CD4-positive, alpha-beta memory T cell (primary cell): ENCODE measurements around the gene HES3. TPM values are rescaled to one million over a fixed set of nuclear protein-coding genes. Genes with fewer than 3 reads are reported as not detected.

Source experiments
- CTCF ChIA-PET: fragments of 350-600 bp; sonication (Branson Sonifier 250); formaldehyde crosslinking; loops from one replicate; lab custom pipeline; 2021; ENCODE audit warnings: inconsistent platforms; ENCODE audit not compliant: partially characterized antibody; lab: Charles Lee
- POLR2A ChIA-PET: fragments of 350-600 bp; sonication (Branson Sonifier 250); formaldehyde crosslinking; loops from one replicate; lab custom pipeline; 2021; ENCODE audit not compliant: partially characterized antibody; lab: Charles Lee
- DNase-seq, 5 donors: peaks; one replicate each; pipeline versions ENCODE4 v3.0.0 to v3.0.0-alpha.2; 2020 to 2022; ENCODE audit warnings: mixed read lengths in 1 of 5
- H3K27ac ChIP-seq: one replicate; pipeline ENCODE4 v1.7.0; 2013; ENCODE audit warnings: low read depth, low read length
- H3K27me3 ChIP-seq: 2 replicates; pipeline ENCODE4 v1.7.0; 2013; ENCODE audit warnings: mild to moderate bottlenecking, low read length, moderate library complexity; ENCODE audit not compliant: insufficient read depth
- H3K36me3 ChIP-seq: 2 replicates; pipeline ENCODE4 v1.7.0; 2013; ENCODE audit warnings: mild to moderate bottlenecking, low read length, moderate library complexity; ENCODE audit not compliant: insufficient read depth
- H3K4me1 ChIP-seq: 2 replicates; pipeline ENCODE4 v1.7.0; 2013; ENCODE audit warnings: mild to moderate bottlenecking, low read length, moderate library complexity; ENCODE audit not compliant: insufficient read depth
- H3K4me3 ChIP-seq, 2 donors: one replicate each; pipeline ENCODE4 v1.7.0; 2013; ENCODE audit warnings: low read length in 2 of 2, mild to moderate bottlenecking in 1 of 2
- H3K9me3 ChIP-seq, 2 donors: one replicate each; pipeline ENCODE4 v1.7.0; 2013; ENCODE audit warnings: low read length in 2 of 2, control low read depth in 1 of 2; ENCODE audit not compliant: control insufficient read depth in 1 of 2
- H3K27ac Mint-ChIP-seq, 7 donors: one replicate each; pipeline ENCODE4 v1.8.0; 2020 to 2021; ENCODE audit warnings: mixed read lengths in 7 of 7, mild to moderate bottlenecking in 6 of 7, inconsistent platforms in 3 of 7, moderate library complexity in 3 of 7
- H3K27me3 Mint-ChIP-seq, 2 donors: one replicate each; pipeline ENCODE4 v1.8.0; 2020 to 2021; ENCODE audit warnings: mixed read lengths in 2 of 2
- H3K36me3 Mint-ChIP-seq, 2 donors: one replicate each; pipeline ENCODE4 v1.8.0; 2020 to 2021; ENCODE audit warnings: mixed read lengths in 2 of 2, inconsistent platforms in 1 of 2, mild to moderate bottlenecking in 1 of 2
- H3K4me1 Mint-ChIP-seq, 4 donors: one replicate each; pipeline ENCODE4 v1.8.0; 2020 to 2021; ENCODE audit warnings: mixed read lengths in 4 of 4, mild to moderate bottlenecking in 1 of 4
- H3K4me3 Mint-ChIP-seq, 8 donors: one replicate each; pipeline ENCODE4 v1.8.0; 2020 to 2021; ENCODE audit warnings: mixed read lengths in 8 of 8, mild to moderate bottlenecking in 7 of 8, moderate library complexity in 6 of 8, inconsistent platforms in 3 of 8
- H3K9me3 Mint-ChIP-seq, 8 donors: one replicate each; pipeline ENCODE4 v1.8.0; 2020 to 2021; ENCODE audit warnings: mixed read lengths in 8 of 8, mild to moderate bottlenecking in 5 of 8, inconsistent platforms in 3 of 8, moderate library complexity in 1 of 8
- intact Hi-C: fragments of 100-400 bp; cut with micrococcal nuclease; formaldehyde crosslinking; loops from one replicate; pipeline ENCODE4 v1.15.1; 2023
- polyA plus RNA-seq, 2 donors: library from polyadenylated mRNA; unstranded; fragments of 300-500 nt; fragmentation: Illumina TruSeq; gene quantifications; one replicate each; pipeline ENCODE4 v1.2.3, GENCODE V29; 2021
- total RNA-seq, 2 experiments: library from RNA; stranded (reverse); gene quantifications; one replicate each; pipeline ENCODE4 v1.2.3, GENCODE V29; 2021

Gene HES3
- total and polyA plus RNA-seq, 4 experiments from 2014 or later = not detected

DNA sequence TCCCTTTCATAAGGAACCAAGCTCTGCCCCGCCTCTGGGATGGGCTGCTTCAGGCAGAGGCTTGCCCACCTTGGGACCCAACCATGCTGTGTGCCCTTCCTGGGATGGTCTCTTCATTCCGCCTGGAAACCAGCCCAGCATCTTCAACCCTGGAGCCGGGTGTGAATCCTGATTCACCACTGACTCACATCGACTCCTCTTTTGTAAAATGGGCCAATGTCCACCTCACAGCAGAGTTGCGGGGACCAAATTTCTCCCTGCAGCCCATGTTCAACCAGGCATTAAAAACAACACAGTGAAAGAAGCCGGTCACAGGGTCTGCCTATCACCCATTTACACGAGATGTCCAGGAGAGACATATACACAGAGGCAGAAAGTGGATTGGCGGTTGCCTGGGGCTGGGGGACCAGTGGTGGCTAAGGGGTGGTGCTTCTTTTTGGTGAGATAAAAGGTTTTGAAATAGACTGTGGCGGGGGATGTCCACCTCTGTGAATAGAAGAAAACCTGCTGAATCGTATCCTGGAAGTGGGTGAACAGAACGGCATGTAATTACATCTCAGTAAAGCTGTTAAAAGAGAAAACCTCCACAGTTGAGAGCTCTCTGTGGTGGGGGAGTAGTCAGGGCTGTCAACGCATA is 23.8 kb downstream of the HES3 start:
- intact Hi-C loops = no loop called here
- Mint-ChIP-seq H3K4me3 (no peak overlapping the region), H3K36me3 (no peaks in the 10 kb centered on the region), H3K9me3 (peaks cover 0 to 2% (median 0%) of the 10 kb centered on the region in 8 donors), H3K4me1 (no peaks in the 10 kb centered on the region), H3K27ac (peak overlapping the region in 1 of 7 donors; percentile 42), H3K27me3 (no peaks in the 10 kb centered on the region)
- Histone ChIP-seq H3K36me3 (no peaks in the 10 kb centered on the region), H3K9me3 (no peaks in the 10 kb centered on the region), H3K27ac (no peak overlapping the region), H3K4me3 (no peak overlapping the region), H3K4me1 (no peaks in the 10 kb centered on the region), H3K27me3 (no peaks in the 10 kb centered on the region)
- CTCF ChIA-PET = interaction anchor here (1.0 kb wide), 1 partner anchor 218 kb away, joined by 3 read pairs; no protein-coding TSS in a partner anchor
- POLR2A ChIA-PET = no interaction called here
- DNase-seq = no peak

DNA sequence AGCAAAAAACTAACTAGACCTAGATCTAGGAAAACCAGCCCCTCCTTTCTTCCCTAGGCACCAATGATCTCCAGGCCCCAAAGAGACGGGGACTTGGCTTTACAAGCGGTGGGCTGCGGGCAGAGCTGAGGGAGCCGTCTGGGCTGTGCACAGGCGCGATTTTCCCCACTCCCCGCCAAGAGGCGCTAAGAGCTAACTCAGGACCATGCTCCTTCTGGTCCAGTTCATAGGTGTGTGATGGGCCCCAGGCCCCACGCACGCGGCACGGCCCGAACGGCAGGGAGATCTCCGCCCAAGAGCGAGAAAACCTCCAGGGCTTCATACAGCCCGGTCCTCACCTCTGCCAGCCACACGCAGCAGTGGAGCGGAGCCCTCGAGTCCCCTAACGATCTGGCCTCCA is 24.4 kb downstream of the HES3 start:
- Histone ChIP-seq H3K4me3 (no peak overlapping the region), H3K4me1 (no peaks in the 10 kb centered on the region), H3K27me3 (no peaks in the 10 kb centered on the region), H3K27ac (no peak overlapping the region), H3K36me3 (no peaks in the 10 kb centered on the region), H3K9me3 (no peaks in the 10 kb centered on the region)
- ChIA-PET POLR2A (no interaction called here), CTCF (interaction anchor here (1.0 kb wide), 1 partner anchor 217 kb away, joined by 3 read pairs; no protein-coding TSS in a partner anchor)
- no peaks in the 10 kb centered on the region for H3K36me3 Mint-ChIP-seq
- no peak overlapping the region for H3K4me3 Mint-ChIP-seq
- H3K27me3 Mint-ChIP-seq = no peaks in the 10 kb centered on the region
- H3K9me3 Mint-ChIP-seq = peaks cover 0 to 2% (median 0%) of the 10 kb centered on the region in 8 donors
- intact Hi-C loops = no loop called here
- no peaks in the 10 kb centered on the region for H3K4me1 Mint-ChIP-seq
- no peak overlapping the region for H3K27ac Mint-ChIP-seq
- no peak for DNase-seq

DNA sequence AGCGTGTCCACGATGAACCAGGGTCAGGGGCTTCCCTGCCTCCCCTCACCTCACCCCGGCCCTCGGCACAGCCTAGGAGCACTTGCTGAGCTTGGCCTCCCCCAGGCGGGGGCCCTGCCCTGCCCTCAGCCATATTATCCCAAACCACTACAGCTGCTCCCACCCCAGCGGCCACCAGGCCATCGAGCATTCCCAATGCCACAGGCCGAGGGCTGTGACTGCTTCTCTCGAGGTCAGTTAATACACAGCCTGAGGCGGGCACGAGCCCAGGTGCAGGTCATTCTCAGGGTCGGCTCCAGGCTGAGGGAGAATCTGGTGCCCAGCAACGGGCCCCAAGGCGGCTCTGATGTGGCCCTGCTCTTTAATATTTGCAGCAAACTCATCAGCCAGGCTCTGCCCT is 25.3 kb downstream of the HES3 start:
- Mint-ChIP-seq H3K36me3 (no peaks in the 10 kb centered on the region), H3K4me3 (no peak overlapping the region), H3K9me3 (peaks cover 0 to 2% (median 0%) of the 10 kb centered on the region in 8 donors), H3K27ac (no peak overlapping the region), H3K4me1 (no peaks in the 10 kb centered on the region), H3K27me3 (no peaks in the 10 kb centered on the region)
- Histone ChIP-seq H3K9me3 (no peaks in the 10 kb centered on the region), H3K4me3 (no peak overlapping the region), H3K27me3 (no peaks in the 10 kb centered on the region), H3K4me1 (no peaks in the 10 kb centered on the region), H3K36me3 (no peaks in the 10 kb centered on the region), H3K27ac (no peak overlapping the region)
- DNase-seq = no peak
- CTCF ChIA-PET = no interaction called here
- intact Hi-C loops = no loop called here
- POLR2A ChIA-PET = no interaction called here

DNA sequence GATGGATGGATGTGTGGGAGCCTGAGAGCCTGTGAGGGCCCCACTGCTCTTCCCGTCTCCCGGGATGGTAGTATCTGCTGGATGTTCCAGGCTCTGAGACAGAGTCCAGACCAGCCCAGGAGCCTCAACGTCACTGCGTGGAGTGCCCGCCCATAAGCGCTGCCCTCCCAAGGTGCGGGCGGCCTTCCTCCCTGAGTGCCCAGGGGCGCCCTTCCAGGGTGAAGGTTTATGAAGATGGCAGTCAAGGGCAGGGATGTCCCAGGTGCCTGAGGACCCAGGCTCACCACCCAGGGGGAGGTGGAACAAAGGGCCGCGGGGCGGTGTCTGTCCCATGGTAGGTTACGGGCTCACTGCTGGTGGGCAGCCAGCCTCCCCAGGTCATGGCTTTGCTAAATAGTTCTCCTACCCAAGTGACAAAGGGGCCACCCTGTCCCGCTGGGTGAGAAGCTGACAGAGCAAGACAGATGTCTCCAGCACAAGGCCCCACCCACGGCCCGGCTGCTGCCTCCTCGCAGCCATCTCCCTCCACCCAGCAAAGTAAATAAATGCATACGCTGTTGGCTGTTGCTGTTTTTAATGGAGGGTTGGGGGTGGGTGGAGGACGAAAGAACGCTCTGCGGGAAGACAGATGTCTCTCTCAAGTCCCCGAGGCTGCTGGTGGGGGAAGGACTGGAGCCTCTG is 25.9 kb downstream of the HES3 start:
- Mint-ChIP-seq H3K27me3 (no peaks in the 10 kb centered on the region), H3K4me1 (no peaks in the 10 kb centered on the region), H3K9me3 (peaks cover 0 to 2% (median 0%) of the 10 kb centered on the region in 8 donors), H3K36me3 (no peaks in the 10 kb centered on the region), H3K27ac (no peak overlapping the region), H3K4me3 (no peak overlapping the region)
- H3K36me3 ChIP-seq = no peaks in the 10 kb centered on the region
- H3K27me3 ChIP-seq = no peaks in the 10 kb centered on the region
- H3K27ac ChIP-seq = no peak overlapping the region
- H3K4me3 ChIP-seq = no peak overlapping the region
- ChIA-PET POLR2A (no interaction called here), CTCF (no interaction called here)
- DNase-seq = no peak
- H3K4me1 ChIP-seq = no peaks in the 10 kb centered on the region
- no peaks in the 10 kb centered on the region for H3K9me3 ChIP-seq
- intact Hi-C loops = no loop called here

DNA sequence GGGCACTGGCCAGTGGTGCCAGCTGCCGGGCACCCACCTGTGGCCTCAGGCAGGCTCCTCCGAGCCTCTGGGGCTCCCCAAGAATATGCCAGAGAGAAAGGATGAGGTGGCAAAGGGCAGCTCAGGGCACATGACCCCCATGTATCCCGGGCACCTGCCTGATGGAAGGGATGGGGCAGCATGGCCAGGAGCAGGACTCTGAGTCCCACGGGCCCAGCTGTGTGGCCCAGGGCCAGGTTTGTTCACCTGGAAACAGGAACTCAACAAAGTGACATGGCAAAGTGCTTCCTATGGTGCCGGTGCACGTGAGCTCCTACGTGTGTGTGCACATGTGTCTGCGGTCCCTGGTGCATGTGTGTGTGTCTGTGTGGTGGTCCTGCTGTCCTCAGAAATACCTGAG is 26.4 kb downstream of the HES3 start:
- H3K27me3 Mint-ChIP-seq = no peaks in the 10 kb centered on the region
- Histone ChIP-seq H3K36me3 (no peaks in the 10 kb centered on the region), H3K27ac (no peak overlapping the region), H3K4me3 (no peak overlapping the region), H3K4me1 (no peaks in the 10 kb centered on the region), H3K27me3 (no peaks in the 10 kb centered on the region), H3K9me3 (no peaks in the 10 kb centered on the region)
- DNase-seq = no peak
- no peak overlapping the region for H3K4me3 Mint-ChIP-seq
- ChIA-PET POLR2A (no interaction called here), CTCF (no interaction called here)
- no peak overlapping the region for H3K27ac Mint-ChIP-seq
- H3K4me1 Mint-ChIP-seq = no peaks in the 10 kb centered on the region
- no peaks in the 10 kb centered on the region for H3K36me3 Mint-ChIP-seq
- intact Hi-C loops = no loop called here
- peaks cover 0 to 2% (median 0%) of the 10 kb centered on the region in 8 donors for H3K9me3 Mint-ChIP-seq

DNA sequence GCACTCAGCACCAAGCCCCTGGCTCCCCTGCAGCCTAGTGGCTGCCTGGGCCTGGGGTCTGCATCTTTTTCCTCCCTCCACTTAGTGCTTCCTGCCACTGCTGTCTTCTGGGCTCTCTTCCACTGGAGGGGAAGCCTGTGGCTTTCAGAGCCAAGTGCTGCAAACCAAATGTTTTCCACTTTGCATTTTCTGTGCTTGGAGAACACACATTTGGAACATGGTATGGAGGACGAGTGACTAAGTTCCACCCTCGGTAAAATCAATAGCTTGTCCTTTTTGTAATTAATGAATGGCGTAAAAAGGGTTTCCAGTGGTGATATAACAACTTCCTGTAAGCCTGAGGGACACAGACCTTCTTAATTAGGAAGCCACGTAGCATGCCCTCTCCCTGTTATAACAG is 27.0 kb downstream of the HES3 start:
- H3K36me3 Mint-ChIP-seq = no peaks in the 10 kb centered on the region
- intact Hi-C loops = no loop called here
- H3K27ac Mint-ChIP-seq = no peak overlapping the region

DNA sequence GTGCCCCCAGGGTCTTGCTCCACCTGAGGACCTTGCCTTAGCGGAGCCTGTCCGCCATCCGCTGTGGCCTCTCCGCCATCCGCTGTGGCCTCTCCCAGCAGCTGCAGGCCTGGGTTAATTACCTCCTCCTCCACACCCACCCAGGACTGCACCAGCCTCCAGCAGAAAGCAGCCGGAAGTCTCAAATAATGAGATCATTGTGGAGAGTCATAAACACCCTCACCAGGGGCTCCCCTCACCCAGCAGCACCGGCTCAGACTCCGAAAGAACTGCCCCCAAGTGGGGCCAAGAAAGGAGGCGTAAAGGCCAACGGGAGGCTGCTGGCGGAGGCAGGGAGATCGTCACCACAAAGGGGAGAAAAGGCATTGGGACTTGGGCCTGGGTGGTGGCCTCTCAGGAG is 27.6 kb downstream of the HES3 start:
- intact Hi-C loops = no loop called here
- Mint-ChIP-seq H3K4me1 (no peaks in the 10 kb centered on the region), H3K36me3 (no peaks in the 10 kb centered on the region), H3K9me3 (peaks cover 0 to 2% (median 0%) of the 10 kb centered on the region in 8 donors), H3K4me3 (no peak overlapping the region), H3K27me3 (no peaks in the 10 kb centered on the region), H3K27ac (no peak overlapping the region)
- H3K27ac ChIP-seq = no peak overlapping the region
- ChIA-PET CTCF (no interaction called here), POLR2A (no interaction called here)
- no peaks in the 10 kb centered on the region for H3K27me3 ChIP-seq
- H3K4me1 ChIP-seq = no peaks in the 10 kb centered on the region
- H3K36me3 ChIP-seq = no peaks in the 10 kb centered on the region
- no peak overlapping the region for H3K4me3 ChIP-seq
- DNase-seq = no peak
- H3K9me3 ChIP-seq = no peaks in the 10 kb centered on the region

More for the DNA sequence above, 27.0 kb downstream of the HES3 start:
- H3K27ac ChIP-seq = no peak overlapping the region
- Mint-ChIP-seq H3K27me3 (no peaks in the 10 kb centered on the region), H3K4me1 (no peaks in the 10 kb centered on the region), H3K4me3 (no peak overlapping the region), H3K9me3 (peaks cover 0 to 2% (median 0%) of the 10 kb centered on the region in 8 donors)
- no peak for DNase-seq
- H3K36me3 ChIP-seq = no peaks in the 10 kb centered on the region
- no peaks in the 10 kb centered on the region for H3K4me1 ChIP-seq
- H3K4me3 ChIP-seq = no peak overlapping the region
- ChIA-PET POLR2A (no interaction called here), CTCF (no interaction called here)
- no peaks in the 10 kb centered on the region for H3K27me3 ChIP-seq
- H3K9me3 ChIP-seq = no peaks in the 10 kb centered on the region
